HCT116 (cell line): ENCODE measurements around the gene POLN. TPM values are rescaled to one million over a fixed set of nuclear protein-coding genes. Genes with fewer than 3 reads are reported as not detected.

Experiments used
- ATAC-seq: fragments of 200-7000 bp; cut with Tn5 transposase; 2 replicates; pipeline ENCODE4 v1.9.1; 2020; ENCODE audit warnings: mild to moderate bottlenecking, moderate library complexity
- BruUV-seq: library from RNA; stranded (reverse); fragments of 400-500 nt; replicated peaks from 2 replicates; lab custom pipeline; 2021; lab: Mats Ljungman, UMichigan
- CTCF ChIA-PET: fragments of 300-600 bp; sonication (Branson Sonifier 250); formaldehyde crosslinking; loops from one replicate; lab custom pipeline; 2021; ENCODE audit warnings: antibody characterized with exemption; lab: Charles Lee
- POLR2A ChIA-PET: fragments of 300-600, 350-600 bp; sonication (Branson Sonifier 250); formaldehyde crosslinking; loops from one replicate; lab custom pipeline; 2021; ENCODE audit warnings: antibody characterized with exemption; lab: Charles Lee
- RAD21 ChIA-PET, 2 experiments: fragments of 300-600 bp; sonication (Branson Sonifier 250); formaldehyde crosslinking; loops; one replicate each; lab custom pipeline; 2023; ENCODE audit warnings: low total read pairs in 2 of 2; ENCODE audit not compliant: uncharacterized antibody in 2 of 2, unreplicated experiment in 2 of 2, low non-redundant PET in 1 of 2; lab: Charles Lee
- DNase-seq: peaks from one replicate; pipeline ENCODE4 v3.0.0-alpha.2; 2010; ENCODE audit warnings: low read depth, low spot score
- H2AFZ ChIP-seq: fragments of 200-600 bp; shearing (Covaris generic), sonication (generic); 2 replicates; pipeline ENCODE4 v1.6.1; 2017; ENCODE audit warnings: low read depth, mixed run types, mixed read lengths, antibody characterized with exemption, low read length; ENCODE audit not compliant: poor library complexity, severe bottlenecking
- H3K27ac ChIP-seq: 2 replicates; pipeline ENCODE4 v1.5.1; 2012; ENCODE audit warnings: low read depth, low read length
- H3K27me3 ChIP-seq: fragments of 200-600 bp; sonication (generic); 2 replicates; pipeline ENCODE4 v1.6.1; 2016; ENCODE audit warnings: mixed run types, low read length, mixed read lengths; ENCODE audit not compliant: insufficient read depth
- H3K36me3 ChIP-seq, 2 experiments: fragments of 200-500 bp in 1 of 2; fragments of 200-600 bp in 1 of 2; sonication (Bioruptor generic) in 1 of 2; sonication (generic) in 1 of 2; 2 replicates each; pipeline versions ENCODE4 v1.5.1 to v1.6.1; 2014 to 2016; ENCODE audit warnings: low read length in 2 of 2, inconsistent platforms in 1 of 2, mixed read lengths in 1 of 2, mixed run types in 1 of 2; ENCODE audit not compliant: insufficient read depth in 2 of 2, control insufficient read depth in 1 of 2
- H3K4me1 ChIP-seq, 2 experiments: fragments of 200-600 bp in 1 of 2; sonication (generic) in 1 of 2; 2 replicates each; pipeline versions ENCODE4 v1.5.1 to v1.6.1; 2012 to 2017; ENCODE audit warnings: low read length in 2 of 2, inconsistent platforms in 1 of 2, mild to moderate bottlenecking in 1 of 2, mixed read lengths in 1 of 2, mixed run types in 1 of 2, moderate library complexity in 1 of 2; ENCODE audit not compliant: insufficient read depth in 2 of 2, control insufficient read depth in 1 of 2
- H3K4me2 ChIP-seq: fragments of 200-600 bp; sonication (generic); 2 replicates; pipeline ENCODE4 v1.6.1; 2017; ENCODE audit warnings: mixed run types, low read length, mixed read lengths
- H3K4me3 ChIP-seq, 2 experiments: fragments of 200-600 bp in 1 of 2; sonication (generic) in 1 of 2; replicated peaks in 1 of 2; 2 replicates each; pipeline ENCODE4 v1.5.1; 2011 to 2016; ENCODE audit warnings: low read length in 2 of 2, control low read depth in 1 of 2, low read depth in 1 of 2, mild to moderate bottlenecking in 1 of 2, mixed read lengths in 1 of 2, mixed run types in 1 of 2
- H3K79me2 ChIP-seq: fragments of 200-600 bp; sonication (generic); 2 replicates; pipeline ENCODE4 v1.6.1; 2017; ENCODE audit warnings: mild to moderate bottlenecking, mixed run types, low read length, moderate library complexity, mixed read lengths; ENCODE audit not compliant: insufficient read depth
- H3K9ac ChIP-seq: fragments of 200-600 bp; sonication (generic); 2 replicates; pipeline ENCODE4 v1.6.1; 2016; ENCODE audit warnings: low read length, mixed read lengths
- H3K9me2 ChIP-seq: fragments of 200-600 bp; sonication (generic), shearing (Covaris generic); 2 replicates; pipeline ENCODE4 v1.6.1; 2017; ENCODE audit warnings: mixed run types, mild to moderate bottlenecking, moderate library complexity; ENCODE audit not compliant: insufficient read depth
- H3K9me3 ChIP-seq, 2 experiments: fragments of 200-500 bp in 1 of 2; fragments of 200-600 bp in 1 of 2; sonication (Bioruptor generic) in 1 of 2; sonication (generic) in 1 of 2; 2 replicates each; pipeline ENCODE4 v1.6.1; 2014 to 2017; ENCODE audit warnings: low read length in 2 of 2, mixed read lengths in 2 of 2, inconsistent platforms in 1 of 2, low read depth in 1 of 2, mild to moderate bottlenecking in 1 of 2, mixed run types in 1 of 2, moderate library complexity in 1 of 2; ENCODE audit not compliant: control insufficient read depth in 1 of 2, insufficient read depth in 1 of 2
- H4K20me1 ChIP-seq: fragments of 200-600 bp; sonication (generic), shearing (Covaris generic); 2 replicates; pipeline ENCODE4 v1.6.1; 2017; ENCODE audit warnings: mixed run types, mild to moderate bottlenecking, moderate library complexity; ENCODE audit not compliant: insufficient read depth
- ATF3 ChIP-seq: IDR thresholded peaks from 2 replicates; pipeline ENCODE4 v1.6.1; 2012
- CBX3 ChIP-seq: IDR thresholded peaks from 2 replicates; pipeline ENCODE4 v1.6.1; 2012; ENCODE audit warnings: low read depth
- CEBPB ChIP-seq: IDR thresholded peaks from 2 replicates; pipeline ENCODE4 v1.6.1; 2012; ENCODE audit warnings: low read depth
- CTCF ChIP-seq, 3 experiments: fragments of 200-600 bp in 1 of 3; sonication (generic) in 1 of 3; IDR thresholded peaks in 2 of 3; conservative IDR thresholded peaks in 1 of 3; 2 replicates each; pipeline ENCODE4 v1.5.1; 2012 to 2017; ENCODE audit warnings: low read depth in 2 of 3, low read length in 2 of 3, antibody characterized with exemption in 1 of 3, borderline replicate concordance in 1 of 3, control low read depth in 1 of 3, mild to moderate bottlenecking in 1 of 3, mixed read lengths in 1 of 3, mixed run types in 1 of 3, moderate library complexity in 1 of 3; ENCODE audit not compliant: insufficient read depth in 1 of 3
- ELF1 ChIP-seq: IDR thresholded peaks from 2 replicates; pipeline ENCODE4 v1.6.1; 2012; ENCODE audit warnings: low read depth, borderline replicate concordance
- EZH2 ChIP-seq: fragments of 200-600 bp; sonication (generic); IDR thresholded peaks from 2 replicates; pipeline ENCODE4 v1.6.1; 2017; ENCODE audit warnings: antibody characterized with exemption, mixed run types
- EZH2phosphoT487 ChIP-seq: fragments of 200-600 bp; IDR thresholded peaks from 2 replicates; pipeline ENCODE4 v1.6.1; 2018; ENCODE audit warnings: antibody characterized with exemption, borderline replicate concordance
- JUND ChIP-seq: IDR thresholded peaks from 2 replicates; pipeline ENCODE4 v1.6.1; 2012
- MAX ChIP-seq: IDR thresholded peaks from 2 replicates; pipeline ENCODE4 v1.6.1; 2012
- POLR2A ChIP-seq: IDR thresholded peaks from 2 replicates; pipeline ENCODE4 v1.7.0; 2011; ENCODE audit warnings: borderline replicate concordance; ENCODE audit not compliant: insufficient read depth, insufficient read length; ENCODE audit errors: extremely low read depth
- RAD21 ChIP-seq: IDR thresholded peaks from 2 replicates; pipeline ENCODE4 v1.6.1; 2012; ENCODE audit warnings: low read depth, mild to moderate bottlenecking
- SP1 ChIP-seq: IDR thresholded peaks from 2 replicates; pipeline ENCODE4 v1.6.1; 2012; ENCODE audit warnings: low read depth
- SRF ChIP-seq: IDR thresholded peaks from 2 replicates; pipeline ENCODE4 v1.6.1; 2012; ENCODE audit warnings: low read depth
- TCF7L2 ChIP-seq: IDR thresholded peaks from 2 replicates; pipeline ENCODE4 v1.7.0; 2011; ENCODE audit warnings: borderline replicate concordance, inconsistent platforms; ENCODE audit not compliant: insufficient read depth, insufficient read length; ENCODE audit errors: extremely low read depth
- ZBTB33 ChIP-seq: IDR thresholded peaks from 2 replicates; pipeline ENCODE4 v1.6.1; 2011; ENCODE audit warnings: mild to moderate bottlenecking, low read length, moderate library complexity; ENCODE audit not compliant: insufficient replicate concordance; ENCODE audit errors: extremely low read depth
- ZFX ChIP-seq: fragments of 450-650 bp; IDR thresholded peaks from 2 replicates; pipeline ENCODE4 v1.6.1; 2017
- intact Hi-C: fragments of 100-400 bp; cut with micrococcal nuclease; formaldehyde crosslinking; loops from 2 replicates; pipeline ENCODE4 v1.10.0; 2022
- total RNA-seq: library from RNA; stranded (reverse); gene quantifications from one replicate; pipeline ENCODE4 v1.2.1, GENCODE V29; 2021; ENCODE audit not compliant: unreplicated experiment

POLN gene
- total RNA-seq, 1 experiment from 2014 or later, result 3.1 TPM

- H3K4me3 ChIP-seq, result no peak overlapping the region
- no peaks in the 10 kb centered on the region for H4K20me1 ChIP-seq
- H2AFZ ChIP-seq, result no peak overlapping the region
- intact Hi-C loops, result no loop called here
- H3K36me3 ChIP-seq, result no peaks in the 10 kb centered on the region
- no peak for TF ChIP-seq RAD21
- TF ChIP-seq CEBPB, result no peak
- no peak for TF ChIP-seq EZH2
- TF ChIP-seq ELF1, result no peak
- no peak for TF ChIP-seq SRF
- no peak for TF ChIP-seq ATF3
- no peak for TF ChIP-seq TCF7L2
- H3K4me2 ChIP-seq, result no peak overlapping the region
- no peak overlapping the region for H3K27ac ChIP-seq
- H3K4me1 ChIP-seq, result no peaks in the 10 kb centered on the region
- RAD21 ChIA-PET, result no interaction called here
- no peaks in the 10 kb centered on the region for H3K79me2 ChIP-seq
- no peak for ATAC-seq
- POLR2A ChIA-PET, result no interaction called here
- no peaks in the 10 kb centered on the region for H3K27me3 ChIP-seq
- CTCF ChIA-PET, result no interaction called here
- H3K9ac ChIP-seq, result no peak overlapping the region
- no peaks in the 10 kb centered on the region for H3K9me3 ChIP-seq
- no TSS peak for BruUV-seq
- no peak for DNase-seq
- no peaks in the 10 kb centered on the region for H3K9me2 ChIP-seq
Measured at GRCh38 chr4:2175990-2176698, 65.8 kb downstream of the POLN start.

- CTCF ChIA-PET, result no interaction called here
- POLR2A ChIA-PET, result no interaction called here
- no peak overlapping the region for H3K27ac ChIP-seq
- intact Hi-C loops, result no loop called here
- no peak overlapping the region for H2AFZ ChIP-seq
- no peak overlapping the region for H3K4me3 ChIP-seq
- H3K36me3 ChIP-seq, result no peaks in the 10 kb centered on the region
- H3K79me2 ChIP-seq, result no peaks in the 10 kb centered on the region
- no peaks in the 10 kb centered on the region for H3K9me2 ChIP-seq
- H4K20me1 ChIP-seq, result no peaks in the 10 kb centered on the region
- no peaks in the 10 kb centered on the region for H3K4me1 ChIP-seq
- ATAC-seq (no peak), DNase-seq (no peak)
- H3K27me3 ChIP-seq, result no peaks in the 10 kb centered on the region
- H3K4me2 ChIP-seq, result no peak overlapping the region
- H3K9me3 ChIP-seq, result no peaks in the 10 kb centered on the region
- no peak overlapping the region for H3K9ac ChIP-seq
- no TSS peak for BruUV-seq
- RAD21 ChIA-PET, result no interaction called here
- TF ChIP-seq MAX (no peak), ZFX (no peak), CTCF (IDR thresholded peaks at IDR 0.05 in 2 of 3, conservative IDR thresholded peaks at IDR 0.05 in 1 of 3; ENCODE audit: borderline replicate concordance in 1 of 3, insufficient read depth in 1 of 3, low read depth in 2 of 3, low read length in 2 of 3) (no peak), POLR2A (no peak), ZBTB33 (no peak), RAD21 (no peak), SP1 (no peak), SRF (no peak), ATF3 (no peak), EZH2 (no peak), CBX3 (no peak), JUND (no peak), EZH2phosphoT487 (no peak), CEBPB (no peak)
Measured at GRCh38 chr4:2174061-2174460, 67.9 kb downstream of the POLN start.
